ENCODE results near the gene RIC1. TPM values are rescaled to one million over a fixed set of nuclear protein-coding genes. Genes with fewer than 3 reads are reported as not detected.

Gene RIC1
- total and polyA plus RNA-seq, 9 of the 15 experiments (the other 6 are each of a cell fraction or from before 2014, with no cell fraction given): 3.2 to 25.8 (median 15.0) TPM

DNA sequence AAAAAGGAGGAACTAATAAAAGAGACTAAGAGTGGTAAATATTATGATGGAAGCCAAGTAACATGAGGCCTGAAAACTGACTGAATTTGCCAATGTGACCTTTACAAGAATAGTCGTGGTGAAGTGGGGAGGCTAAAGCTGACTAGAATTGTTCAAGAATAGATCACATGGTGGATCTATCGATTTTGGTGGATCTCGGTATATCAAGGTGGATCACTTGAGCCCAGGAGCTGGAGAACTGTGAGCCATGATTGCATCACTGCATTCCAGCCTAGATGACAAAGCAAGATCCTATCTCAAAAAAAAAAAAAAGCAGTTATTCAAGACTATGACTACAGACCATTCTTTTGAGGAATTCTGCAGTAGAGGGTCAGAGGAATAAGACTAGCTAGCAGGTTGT, 189.0 kb downstream of the RIC1 start (continued):
- TF ChIP-seq NELFE (IDR thresholded peaks at IDR 0.05; ENCODE audit: insufficient read depth, insufficient read length): no peak
- TF ChIP-seq, protein P1, sequence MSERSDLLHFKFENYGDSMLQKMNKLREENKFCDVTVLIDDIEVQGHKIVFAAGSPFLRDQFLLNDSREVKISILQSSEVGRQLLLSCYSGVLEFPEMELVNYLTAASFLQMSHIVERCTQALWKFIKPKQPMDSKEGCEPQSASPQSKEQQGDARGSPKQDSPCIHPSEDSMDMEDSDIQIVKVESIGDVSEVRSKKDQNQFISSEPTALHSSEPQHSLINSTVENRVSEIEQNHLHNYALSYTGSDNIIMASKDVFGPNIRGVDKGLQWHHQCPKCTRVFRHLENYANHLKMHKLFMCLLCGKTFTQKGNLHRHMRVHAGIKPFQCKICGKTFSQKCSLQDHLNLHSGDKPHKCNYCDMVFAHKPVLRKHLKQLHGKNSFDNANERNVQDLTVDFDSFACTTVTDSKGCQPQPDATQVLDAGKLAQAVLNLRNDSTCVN (CRISPR knock-in tag; IDR thresholded peaks at IDR 0.05): no peak
- TF ChIP-seq CREB1 (IDR thresholded peaks at IDR 0.05): no peak
- no peak for TF ChIP-seq CREB1 (CRISPR knock-in tag; IDR thresholded peaks at IDR 0.05)
- no peak for TF ChIP-seq CBX1 (IDR thresholded peaks at IDR 0.05; ENCODE audit: low read depth)
- no peak for TF ChIP-seq ZNF324 (CRISPR knock-in tag; IDR thresholded peaks at IDR 0.05)
- peak; percentile 54; the same call in 1 of the 2 replicates for TF ChIP-seq ARID1B (IDR thresholded peaks at IDR 0.05)
- no peak for TF ChIP-seq HDAC6 (IDR thresholded peaks at IDR 0.05; ENCODE audit: low read depth, low read length)
- TF ChIP-seq RBM14 (IDR thresholded peaks at IDR 0.05; ENCODE audit: borderline replicate concordance, insufficient read depth, low read depth, low read length): no peak
- TF ChIP-seq ZNF584 (CRISPR knock-in tag; IDR thresholded peaks at IDR 0.05; ENCODE audit: low read depth): no peak
- TF ChIP-seq SOX6 (IDR thresholded peaks at IDR 0.05): peak; percentile 34; the same call in 1 of the 2 replicates
- TF ChIP-seq CEBPB (tag; IDR thresholded peaks at IDR 0.05): peak; percentile 77
- TF ChIP-seq MBD2 (IDR thresholded peaks at IDR 0.05; ENCODE audit: borderline replicate concordance, low read depth): no peak
- TF ChIP-seq JUND (IDR thresholded peaks at IDR 0.05; ENCODE audit: borderline replicate concordance, low read depth, low read length): peak; percentile 68; the same call in 1 of the 2 replicates
- peak; percentile 48; the same call in 2 of the 3 replicates for TF ChIP-seq JUND (tag; IDR thresholded peaks at IDR 0.05; ENCODE audit: borderline replicate concordance, low read depth, low read length)
- TF ChIP-seq ZNF695 (CRISPR knock-in tag; IDR thresholded peaks at IDR 0.05): no peak
- TF ChIP-seq TEAD4 (IDR thresholded peaks at IDR 0.05; ENCODE audit: low read length): peak; percentile 74
- no peak for TF ChIP-seq TEAD4 (CRISPR knock-in tag; IDR thresholded peaks at IDR 0.05; ENCODE audit: borderline replicate concordance)
- no peak for TF ChIP-seq ZNF24 (IDR thresholded peaks at IDR 0.05)
- peak; percentile 86 for TF ChIP-seq ZNF384 (IDR thresholded peaks at IDR 0.05; ENCODE audit: low read depth, low read length)
- TF ChIP-seq FOSL1 (tag; conservative IDR thresholded peaks at IDR 0.05): peak; percentile 77
- TF ChIP-seq, protein P2, sequence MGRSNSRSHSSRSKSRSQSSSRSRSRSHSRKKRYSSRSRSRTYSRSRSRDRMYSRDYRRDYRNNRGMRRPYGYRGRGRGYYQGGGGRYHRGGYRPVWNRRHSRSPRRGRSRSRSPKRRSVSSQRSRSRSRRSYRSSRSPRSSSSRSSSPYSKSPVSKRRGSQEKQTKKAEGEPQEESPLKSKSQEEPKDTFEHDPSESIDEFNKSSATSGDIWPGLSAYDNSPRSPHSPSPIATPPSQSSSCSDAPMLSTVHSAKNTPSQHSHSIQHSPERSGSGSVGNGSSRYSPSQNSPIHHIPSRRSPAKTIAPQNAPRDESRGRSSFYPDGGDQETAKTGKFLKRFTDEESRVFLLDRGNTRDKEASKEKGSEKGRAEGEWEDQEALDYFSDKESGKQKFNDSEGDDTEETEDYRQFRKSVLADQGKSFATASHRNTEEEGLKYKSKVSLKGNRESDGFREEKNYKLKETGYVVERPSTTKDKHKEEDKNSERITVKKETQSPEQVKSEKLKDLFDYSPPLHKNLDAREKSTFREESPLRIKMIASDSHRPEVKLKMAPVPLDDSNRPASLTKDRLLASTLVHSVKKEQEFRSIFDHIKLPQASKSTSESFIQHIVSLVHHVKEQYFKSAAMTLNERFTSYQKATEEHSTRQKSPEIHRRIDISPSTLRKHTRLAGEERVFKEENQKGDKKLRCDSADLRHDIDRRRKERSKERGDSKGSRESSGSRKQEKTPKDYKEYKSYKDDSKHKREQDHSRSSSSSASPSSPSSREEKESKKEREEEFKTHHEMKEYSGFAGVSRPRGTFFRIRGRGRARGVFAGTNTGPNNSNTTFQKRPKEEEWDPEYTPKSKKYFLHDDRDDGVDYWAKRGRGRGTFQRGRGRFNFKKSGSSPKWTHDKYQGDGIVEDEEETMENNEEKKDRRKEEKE (IDR thresholded peaks at IDR 0.05; ENCODE audit: borderline replicate concordance in 1 of 2, control insufficient read depth in 1 of 2, low read depth in 2 of 2, low read length in 1 of 2): no peak
- no peak for TF ChIP-seq RFX5 (IDR thresholded peaks at IDR 0.05; ENCODE audit: low read depth, low read length)
- TF ChIP-seq SREBF2 (CRISPR knock-in tag; IDR thresholded peaks at IDR 0.05): no peak
- no peak for TF ChIP-seq MTA3 (IDR thresholded peaks at IDR 0.05; ENCODE audit: borderline replicate concordance)
- no peak for TF ChIP-seq ZBTB7A (IDR thresholded peaks at IDR 0.05; ENCODE audit: borderline replicate concordance, control insufficient read depth, low read depth, low read length)
- no peak for TF ChIP-seq MEF2A (IDR thresholded peaks at IDR 0.05; ENCODE audit: control insufficient read depth, low read depth, low read length)
- peak; percentile 70; the same call in 1 of the 2 replicates for TF ChIP-seq SMARCE1 (IDR thresholded peaks at IDR 0.05)
- TF ChIP-seq SMAD2 (IDR thresholded peaks at IDR 0.05; ENCODE audit: low read depth, low read length): no peak
